Fibroblast of lung (primary cell): ENCODE data around the gene GOLGA8H. TPM values are rescaled to one million over a fixed set of nuclear protein-coding genes. Genes with fewer than 3 reads are reported as not detected.
A peak's percentile ranks its signal among the peaks of the same experiment; 100 is the strongest.
"Not testable (repeated sequence)": the region's sequence is repeated elsewhere in the genome, so short reads cannot be mapped to it uniquely, and the experiment has no call there.

Experiments used
- DNase-seq, 2 donors: peaks; one replicate each; pipeline versions ENCODE4 v3.0.0 to v3.0.0-alpha.2; 2010; ENCODE audit warnings: low read depth in 2 of 2
- H2AFZ ChIP-seq: 2 replicates; pipeline ENCODE4 v1.5.1; 2012; ENCODE audit warnings: low read length, control low read depth, inconsistent platforms
- H3K27ac ChIP-seq: 2 replicates; pipeline ENCODE4 v1.5.1; 2011; ENCODE audit warnings: low read length, control low read depth; ENCODE audit not compliant: insufficient read depth
- H3K27me3 ChIP-seq: 2 replicates; pipeline ENCODE4 v1.5.1; 2011; ENCODE audit warnings: mild to moderate bottlenecking, low read length; ENCODE audit not compliant: control insufficient read depth, insufficient read depth
- H3K36me3 ChIP-seq: 2 replicates; pipeline ENCODE4 v1.5.1; 2011; ENCODE audit warnings: low read length; ENCODE audit not compliant: control insufficient read depth, insufficient read depth
- H3K4me1 ChIP-seq: 2 replicates; pipeline ENCODE4 v1.5.1; 2011; ENCODE audit warnings: low read length; ENCODE audit not compliant: control insufficient read depth, insufficient read depth; ENCODE audit errors: extremely low read depth
- H3K4me2 ChIP-seq: 2 replicates; pipeline ENCODE4 v1.5.1; 2011; ENCODE audit warnings: low read length, control low read depth; ENCODE audit not compliant: insufficient read depth; ENCODE audit errors: extremely low read depth
- H3K4me3 ChIP-seq, 4 experiments: fragments of 200-600 bp in 1 of 4; sonication (generic) in 1 of 4; replicated peaks in 1 of 4; 2 replicates each; pipeline ENCODE4 v1.5.1; 2011 to 2016; ENCODE audit warnings: low read length in 4 of 4, low read depth in 3 of 4, mild to moderate bottlenecking in 3 of 4, control low read depth in 2 of 4, inconsistent platforms in 1 of 4, mixed read lengths in 1 of 4; ENCODE audit not compliant: insufficient read depth in 1 of 4; ENCODE audit errors: control extremely low read depth in 1 of 4
- H3K79me2 ChIP-seq: 2 replicates; pipeline ENCODE4 v1.5.1; 2012; ENCODE audit warnings: mild to moderate bottlenecking, low read length, inconsistent platforms; ENCODE audit not compliant: control insufficient read depth, insufficient read depth
- H3K9ac ChIP-seq: 2 replicates; pipeline ENCODE4 v1.5.1; 2011; ENCODE audit warnings: mild to moderate bottlenecking, low read length, control low read depth; ENCODE audit not compliant: insufficient read depth
- H3K9me3 ChIP-seq: 2 replicates; pipeline ENCODE4 v1.5.1; 2012; ENCODE audit warnings: low read depth, low read length; ENCODE audit not compliant: control insufficient read depth, insufficient read depth
- H4K20me1 ChIP-seq: 2 replicates; pipeline ENCODE4 v1.5.1; 2011; ENCODE audit warnings: low read length; ENCODE audit not compliant: control insufficient read depth, insufficient read depth; ENCODE audit errors: extremely low read depth
- polyA minus RNA-seq: library from RNA; depleted of rRNA, polyadenylated mRNA; stranded (reverse); fragments of >200 nt; gene quantifications from 2 replicates; pipeline ENCODE4 v1.2.3, GENCODE V29; 2011; ENCODE audit warnings: low replicate concordance
- polyA plus RNA-seq, 2 donors: library from polyadenylated mRNA; depleted of rRNA in 1 of 2; stranded (reverse) in 1 of 2; unstranded in 1 of 2; fragments of >200 nt; gene quantifications; 2 replicates each; pipeline ENCODE4 v1.2.1, GENCODE V29; 2011 to 2012; ENCODE audit warnings: missing spikeins in 1 of 2
- total RNA-seq: library from RNA; depleted of rRNA; stranded (reverse); fragments of >200 nt; gene quantifications from 2 replicates; pipeline ENCODE4 v1.2.1, GENCODE V29; 2014

Gene GOLGA8H, protein sequence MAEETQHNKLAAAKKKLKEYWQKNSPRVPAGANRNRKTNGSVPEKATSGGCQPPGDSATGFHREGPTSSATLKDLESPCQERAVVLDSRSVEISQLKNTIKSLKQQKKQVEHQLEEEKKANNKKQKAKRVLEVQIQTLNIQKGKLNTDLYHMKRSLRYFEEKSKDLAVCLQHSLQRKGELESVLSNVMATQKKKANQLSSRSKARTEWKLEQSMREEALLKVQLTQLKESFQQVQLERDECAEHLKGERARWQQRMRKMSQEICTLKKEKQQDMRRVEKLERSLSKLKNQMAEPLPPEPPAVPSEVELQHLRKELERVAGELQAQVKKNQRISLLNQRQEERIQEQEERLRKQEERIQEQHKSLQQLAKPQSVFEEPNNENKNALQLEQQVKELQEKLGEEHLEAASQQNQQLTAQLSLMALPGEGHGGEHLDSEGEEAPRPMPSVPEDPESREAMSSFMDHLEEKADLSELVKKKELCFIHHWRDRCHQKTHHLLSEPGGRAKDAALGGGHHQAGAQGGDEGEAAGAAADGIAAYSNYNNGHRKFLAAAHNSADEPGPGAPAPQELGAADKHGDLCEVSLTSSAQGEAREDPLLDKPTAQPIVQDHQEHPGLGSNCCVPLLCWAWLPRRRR
- total RNA-seq (under 0.01 and 0.50 TPM in 2 replicates), polyA plus RNA-seq (0.05 and 0.18 TPM in 2 replicates), polyA minus RNA-seq (not detected in 2 replicates)
- not detected in 2 replicates for polyA plus RNA-seq (2012)

DNA sequence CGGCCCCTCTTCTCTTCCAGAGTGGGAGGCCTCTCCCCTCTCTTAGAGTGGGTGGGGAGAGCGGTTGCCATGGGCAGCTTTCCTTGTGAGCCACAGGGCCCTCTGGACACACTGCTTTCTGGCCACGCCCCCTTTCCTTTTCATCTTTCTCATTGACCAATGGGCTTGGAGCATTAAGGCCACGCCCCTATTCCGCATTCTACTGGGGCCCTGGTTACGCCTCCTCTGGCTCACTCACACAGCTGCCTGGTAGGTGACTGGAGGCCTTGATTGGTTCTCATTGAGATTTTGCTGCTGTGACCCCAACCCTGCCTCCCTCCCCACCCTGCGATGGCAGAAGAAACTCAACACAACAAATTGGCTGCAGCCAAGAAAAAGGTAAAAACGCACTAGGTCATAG is at the start of gene GOLGA8H:
Gene GOLGA8H, plus strand, starts transcription at position 233 of the 400 bp plus-strand sequence. Its CDS starts 98 bp downstream, at position 331.
- H3K27me3 ChIP-seq, H3K4me1 ChIP-seq, H2AFZ ChIP-seq, H3K36me3 ChIP-seq, H3K27ac ChIP-seq, H3K4me3 ChIP-seq, H3K9ac ChIP-seq, H3K79me2 ChIP-seq, H4K20me1 ChIP-seq, DNase-seq, H3K4me2 ChIP-seq, H3K9me3 ChIP-seq: not testable (repeated sequence)

GRCh38 chr15:30566949-30567348 is 36.9 kb upstream of the GOLGA8H start:
- H4K20me1 ChIP-seq, H3K27me3 ChIP-seq, DNase-seq, H2AFZ ChIP-seq, H3K79me2 ChIP-seq, H3K4me3 ChIP-seq, H3K9ac ChIP-seq, H3K27ac ChIP-seq, H3K9me3 ChIP-seq, H3K4me2 ChIP-seq, H3K36me3 ChIP-seq, H3K4me1 ChIP-seq: not testable (repeated sequence)

GRCh38 chr15:30573012-30573491 is 30.8 kb upstream of the GOLGA8H start:
- not testable (repeated sequence) for H3K4me2 ChIP-seq, H2AFZ ChIP-seq, H3K4me1 ChIP-seq, H3K9me3 ChIP-seq, H3K9ac ChIP-seq, H3K27ac ChIP-seq, H3K36me3 ChIP-seq, DNase-seq, H3K79me2 ChIP-seq, H3K27me3 ChIP-seq, H4K20me1 ChIP-seq
- H3K4me3 ChIP-seq = peak overlapping the region in 1 of 4 experiments; percentile 39

- H3K9ac ChIP-seq, H2AFZ ChIP-seq, H4K20me1 ChIP-seq, DNase-seq, H3K4me1 ChIP-seq, H3K79me2 ChIP-seq, H3K4me2 ChIP-seq, H3K4me3 ChIP-seq, H3K27me3 ChIP-seq, H3K27ac ChIP-seq, H3K36me3 ChIP-seq, H3K9me3 ChIP-seq: not testable (repeated sequence)
Measured at GRCh38 chr15:30579394-30579970, 24.3 kb upstream of the GOLGA8H start.

DNA sequence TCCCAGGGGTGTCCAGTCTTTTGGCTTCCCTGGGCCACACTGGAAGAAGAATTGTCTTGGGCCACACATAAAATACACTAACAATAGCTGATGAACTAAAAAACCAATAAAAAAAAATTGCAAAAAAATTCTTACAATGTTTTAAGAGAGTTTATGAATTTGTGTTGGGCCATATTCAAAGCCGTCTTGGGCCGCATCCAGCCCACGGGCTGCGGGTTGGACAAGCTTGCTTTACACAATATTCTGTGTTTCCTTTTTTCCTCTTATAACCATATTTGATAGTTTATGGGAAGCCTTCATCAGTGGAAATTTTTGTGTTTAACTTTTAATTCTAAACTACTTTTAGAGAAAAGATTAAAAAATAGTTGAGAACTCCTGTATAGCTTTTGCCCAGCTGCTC is 23.1 kb upstream of the GOLGA8H start:
- not testable (repeated sequence) for H3K9me3 ChIP-seq

DNA sequence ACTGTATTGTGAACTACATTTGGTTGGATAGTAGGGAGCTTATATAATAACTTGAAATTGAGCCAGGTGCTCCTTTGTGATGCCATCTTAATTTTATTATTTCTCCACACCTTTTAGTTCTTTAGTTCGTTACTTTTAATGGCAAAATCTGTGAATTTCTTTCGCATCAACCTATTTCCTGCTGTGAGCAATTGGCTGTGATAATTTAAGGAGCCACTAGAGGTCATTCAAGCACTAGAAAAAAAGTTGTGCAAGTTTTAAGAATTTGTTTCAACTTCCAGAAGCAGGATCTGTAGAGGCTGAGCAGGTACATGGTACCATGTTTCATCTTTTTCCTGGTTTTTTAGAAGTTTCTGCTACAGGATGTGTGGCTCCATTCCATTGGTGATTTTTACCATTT is 4.9 kb upstream of the GOLGA8H start:
- not testable (repeated sequence) for H3K4me1 ChIP-seq, H3K4me3 ChIP-seq, H3K27ac ChIP-seq, H3K9me3 ChIP-seq, H3K36me3 ChIP-seq, H3K79me2 ChIP-seq, H2AFZ ChIP-seq, H3K27me3 ChIP-seq, DNase-seq, H3K9ac ChIP-seq, H3K4me2 ChIP-seq, H4K20me1 ChIP-seq

More for the DNA sequence above, 23.1 kb upstream of the GOLGA8H start:
- not testable (repeated sequence) for H3K4me2 ChIP-seq, H3K4me1 ChIP-seq, H4K20me1 ChIP-seq, H3K9ac ChIP-seq, DNase-seq, H3K79me2 ChIP-seq, H3K27ac ChIP-seq, H3K27me3 ChIP-seq, H2AFZ ChIP-seq, H3K4me3 ChIP-seq, H3K36me3 ChIP-seq
